ENCODE data around the gene AGTRAP.

Gene AGTRAP

DNA sequence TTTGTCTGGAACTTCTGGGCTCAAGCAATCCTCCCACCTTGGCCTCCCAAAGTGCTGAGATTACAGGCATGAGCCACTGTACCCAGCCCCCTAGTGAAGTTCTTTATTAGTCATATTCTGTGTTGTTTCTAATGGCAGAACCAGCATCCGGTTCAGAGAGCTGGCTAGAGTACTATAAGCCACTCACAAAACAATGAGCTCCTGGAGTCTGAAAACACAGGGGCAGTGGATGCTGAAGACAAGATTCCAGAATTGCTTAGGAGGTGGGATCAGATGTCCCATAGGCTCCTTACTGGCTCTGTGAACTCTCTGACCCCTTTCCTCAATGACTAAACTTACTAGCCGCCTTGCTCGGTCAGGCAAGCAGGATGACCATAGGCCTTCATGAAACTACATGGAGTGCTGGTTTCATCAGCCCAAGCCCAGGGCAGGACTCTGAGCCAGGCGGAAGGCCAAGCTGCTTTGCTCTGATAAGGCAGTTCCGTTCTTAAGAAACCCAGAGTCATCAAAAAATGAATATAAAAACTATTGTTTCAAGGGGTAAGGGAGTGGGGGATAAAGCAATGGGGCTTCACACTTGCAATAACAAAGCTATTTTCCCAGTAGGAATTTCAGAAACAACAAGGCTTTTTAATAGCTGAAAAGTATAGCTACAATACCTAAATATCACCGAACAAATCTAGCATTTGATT lies 61.7 kb downstream of the AGTRAP start:
- TF ChIP-seq, protein P1, sequence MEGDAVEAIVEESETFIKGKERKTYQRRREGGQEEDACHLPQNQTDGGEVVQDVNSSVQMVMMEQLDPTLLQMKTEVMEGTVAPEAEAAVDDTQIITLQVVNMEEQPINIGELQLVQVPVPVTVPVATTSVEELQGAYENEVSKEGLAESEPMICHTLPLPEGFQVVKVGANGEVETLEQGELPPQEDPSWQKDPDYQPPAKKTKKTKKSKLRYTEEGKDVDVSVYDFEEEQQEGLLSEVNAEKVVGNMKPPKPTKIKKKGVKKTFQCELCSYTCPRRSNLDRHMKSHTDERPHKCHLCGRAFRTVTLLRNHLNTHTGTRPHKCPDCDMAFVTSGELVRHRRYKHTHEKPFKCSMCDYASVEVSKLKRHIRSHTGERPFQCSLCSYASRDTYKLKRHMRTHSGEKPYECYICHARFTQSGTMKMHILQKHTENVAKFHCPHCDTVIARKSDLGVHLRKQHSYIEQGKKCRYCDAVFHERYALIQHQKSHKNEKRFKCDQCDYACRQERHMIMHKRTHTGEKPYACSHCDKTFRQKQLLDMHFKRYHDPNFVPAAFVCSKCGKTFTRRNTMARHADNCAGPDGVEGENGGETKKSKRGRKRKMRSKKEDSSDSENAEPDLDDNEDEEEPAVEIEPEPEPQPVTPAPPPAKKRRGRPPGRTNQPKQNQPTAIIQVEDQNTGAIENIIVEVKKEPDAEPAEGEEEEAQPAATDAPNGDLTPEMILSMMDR (IDR thresholded peaks at IDR 0.05; ENCODE audit: extremely low read depth, missing control alignments) = no peak

DNA sequence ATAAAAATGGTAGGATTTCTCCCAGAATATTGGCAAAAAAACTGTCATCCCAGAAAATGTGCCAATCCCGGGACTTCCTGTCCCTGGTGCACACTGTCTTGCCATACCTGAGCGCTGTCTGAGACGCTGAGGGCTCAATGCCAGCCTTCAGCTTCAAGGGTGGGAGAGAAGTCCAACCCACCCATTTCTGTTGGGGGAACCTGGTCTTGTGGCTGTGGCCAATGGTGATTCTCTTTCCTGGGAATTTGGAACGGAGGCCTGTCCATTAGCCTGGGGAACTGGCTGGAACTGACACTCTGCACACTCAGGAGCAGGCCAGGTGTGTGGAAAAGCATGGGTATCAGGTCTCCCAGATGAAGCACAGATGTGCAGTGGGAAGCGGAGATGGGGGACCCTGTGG lies 63.2 kb downstream of the AGTRAP start:
- TF ChIP-seq, protein P1 (IDR thresholded peaks at IDR 0.05; ENCODE audit: extremely low read depth, missing control alignments) = no peak
- DNase-seq (ENCODE audit: low spot score) = no peak

More for the DNA sequence above, 61.7 kb downstream of the AGTRAP start:
- no peak for DNase-seq (ENCODE audit: low spot score)

DNA sequence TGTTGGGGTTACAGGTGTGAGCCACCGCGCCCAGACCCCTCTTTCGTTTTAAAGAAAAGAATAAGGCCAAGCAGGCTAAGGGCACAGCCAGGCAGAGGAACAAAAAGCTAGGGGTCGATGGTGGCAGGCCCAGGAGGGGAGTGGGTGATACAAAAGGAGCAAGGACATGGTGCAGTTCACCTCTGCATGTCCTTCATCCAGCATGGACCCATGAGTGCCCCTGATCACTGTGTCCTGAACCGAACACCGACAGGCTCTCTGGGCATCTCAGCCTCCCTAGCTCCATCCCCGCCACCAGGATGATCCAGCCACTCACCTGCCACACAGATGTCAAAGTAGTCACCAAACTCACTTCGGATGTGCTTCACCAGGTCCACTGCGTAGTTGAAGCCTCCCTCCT lies 64.0 kb downstream of the AGTRAP start:
- DNase-seq (ENCODE audit: low spot score) = no peak
- TF ChIP-seq, protein P1 (IDR thresholded peaks at IDR 0.05; ENCODE audit: extremely low read depth, missing control alignments) = no peak

DNA sequence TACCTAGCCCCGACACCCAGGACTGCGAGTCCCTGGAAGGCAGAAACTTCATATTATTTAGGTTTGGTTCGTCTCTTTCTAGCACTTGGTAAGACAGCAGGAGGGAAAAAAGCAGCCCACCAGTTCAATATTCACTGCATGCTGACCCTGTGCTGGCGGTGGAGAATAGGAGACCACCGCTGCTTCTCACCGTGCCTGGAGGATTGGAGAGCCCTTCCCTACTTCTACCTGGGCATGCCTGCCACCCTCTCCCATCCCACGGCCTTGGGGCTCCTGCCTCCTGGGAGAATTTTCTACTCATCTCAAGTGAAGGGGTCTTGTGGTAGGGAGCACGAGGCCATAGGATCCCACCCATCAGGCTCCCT lies 64.4 kb downstream of the AGTRAP start:
- TF ChIP-seq, protein P1 (IDR thresholded peaks at IDR 0.05; ENCODE audit: extremely low read depth, missing control alignments) = no peak
- no peak for DNase-seq (ENCODE audit: low spot score)

All from GM20000 (cell line).